GM21423 (cell line): ENCODE results near the gene SLC8A3.

Source experiments
- ATAC-seq: cut with Tn5 transposase; IDR thresholded peaks from one replicate; pipeline ENCODE4 v1.9.1; 2021; ENCODE audit warnings: mild to moderate bottlenecking, moderate library complexity; ENCODE audit not compliant: unreplicated experiment

SLC8A3 gene

GRCh38 chr14:70004791-70005190 lies 184.0 kb downstream of the SLC8A3 start:
- no peak for ATAC-seq

DNA sequence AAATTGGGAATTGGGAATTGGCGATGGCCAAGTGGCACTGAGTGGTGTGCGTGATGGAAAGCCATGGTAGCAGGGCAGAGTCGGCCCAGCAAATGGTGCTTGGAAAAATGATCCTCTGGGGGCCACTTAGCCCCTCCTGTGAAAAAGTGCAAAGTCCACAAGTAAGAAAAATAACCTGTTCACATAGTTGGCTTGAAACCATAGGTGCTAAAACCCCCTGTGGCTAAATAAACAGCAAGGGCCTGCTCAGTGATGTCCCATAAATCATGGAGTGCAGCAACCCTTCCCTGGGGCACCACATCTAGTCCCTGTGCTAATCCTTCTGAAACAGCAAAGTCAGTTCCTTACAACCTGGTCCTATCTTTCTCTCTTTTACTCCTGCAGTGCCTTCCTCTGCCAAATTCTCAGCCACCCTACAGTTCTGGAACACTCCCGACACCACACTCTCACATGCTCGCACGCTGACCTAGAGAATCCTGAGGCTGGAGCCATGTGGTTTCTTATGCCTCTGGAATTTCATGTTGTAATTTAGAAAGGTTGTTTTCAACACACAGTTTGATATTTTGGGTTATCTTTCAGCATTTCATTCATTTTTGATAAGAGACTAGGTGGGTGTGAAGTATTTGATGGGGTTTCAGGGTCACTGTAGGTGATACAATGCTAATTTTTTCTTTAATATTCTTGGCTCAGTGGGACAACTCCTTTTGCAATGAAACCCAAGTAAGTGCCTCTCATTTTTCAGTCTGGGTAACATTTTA lies 186.0 kb downstream of the SLC8A3 start:
- no peak for ATAC-seq

- ATAC-seq: no peak
These were observed 188.2 kb downstream of the SLC8A3 start for GRCh38 chr14:70000601-70001000.

DNA sequence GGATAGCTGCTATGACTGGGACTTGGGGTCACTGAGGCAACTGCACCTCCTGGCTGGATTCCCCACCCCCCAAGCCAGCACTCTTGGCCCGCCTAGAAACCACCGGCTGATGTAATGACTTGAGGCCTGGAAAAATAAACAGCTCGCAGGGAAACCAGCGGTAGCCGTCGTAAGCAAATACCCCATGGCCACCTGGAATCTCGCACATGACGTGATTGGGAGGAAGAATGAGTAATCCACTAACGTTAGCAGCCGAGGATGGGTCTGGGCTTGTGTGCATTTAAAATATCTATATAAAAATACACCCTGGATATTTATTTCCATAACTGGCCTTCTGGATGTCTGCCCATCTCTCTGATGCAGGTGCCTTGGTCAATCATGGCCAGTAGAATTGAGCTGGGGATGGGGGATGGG lies 189.5 kb downstream of the SLC8A3 start:
- no peak for ATAC-seq

DNA sequence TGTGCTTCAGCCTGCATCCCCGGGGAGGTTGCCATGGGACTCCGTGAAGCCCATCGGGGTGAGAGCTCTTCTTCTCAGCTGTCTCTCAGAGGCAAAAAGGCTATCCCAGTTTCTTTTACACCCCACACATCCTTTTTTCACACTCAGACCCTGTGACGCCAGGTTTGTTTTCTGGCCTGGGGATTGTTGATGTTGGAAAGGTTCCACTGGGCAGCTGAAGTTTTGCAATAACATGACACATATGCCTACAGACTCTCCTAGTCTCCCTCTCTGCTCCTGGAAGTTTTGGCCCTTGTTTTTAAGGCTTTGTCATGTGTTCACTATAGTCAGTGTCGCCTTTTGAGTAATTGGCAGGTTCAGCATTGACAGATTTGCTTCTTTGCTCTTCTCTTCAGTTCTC lies 190.9 kb downstream of the SLC8A3 start:
- no peak for ATAC-seq

DNA sequence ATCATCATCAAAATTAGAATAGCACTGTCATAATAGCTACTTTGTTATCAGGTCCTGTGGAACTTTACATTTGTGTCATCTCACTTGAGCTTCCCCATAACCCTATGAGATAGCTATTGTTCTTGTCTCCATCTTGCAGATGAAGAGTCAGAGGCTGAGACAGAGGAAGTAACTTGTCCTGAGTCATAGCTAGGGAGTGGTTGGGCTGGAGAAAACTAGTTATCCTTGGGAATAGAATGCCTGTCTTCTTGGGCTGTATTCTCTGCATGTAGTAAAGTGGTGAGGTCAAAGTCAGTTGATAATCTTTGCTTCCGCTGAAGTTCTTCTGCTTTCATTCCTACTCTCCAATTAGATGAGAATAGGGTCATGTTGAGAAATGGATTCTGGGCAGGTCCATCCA lies 192.5 kb downstream of the SLC8A3 start:
- no peak for ATAC-seq
